Left renal pelvis (tissue), 4 donors: Measurements from ENCODE around the gene SLC9B1. TPM values are rescaled to one million over a fixed set of nuclear protein-coding genes. Genes with fewer than 3 reads are reported as not detected.

Experiments used
- DNase-seq, 4 donors: peaks; one replicate each; pipeline ENCODE4 v3.0.0-alpha.2; 2013; ENCODE audit warnings: low read depth in 4 of 4, low spot score in 3 of 4
- polyA plus RNA-seq, 4 donors: library from polyadenylated mRNA; unstranded; fragments of 120-200 nt; gene quantifications; one replicate each; pipeline ENCODE4 v1.2.1, GENCODE V29; 2013; ENCODE audit not compliant: insufficient read length in 4 of 4

The SLC9B1 gene
- 1 to 10 TPM; 2.5 to 4.3 (median 3.5) TPM for polyA plus RNA-seq

DNA sequence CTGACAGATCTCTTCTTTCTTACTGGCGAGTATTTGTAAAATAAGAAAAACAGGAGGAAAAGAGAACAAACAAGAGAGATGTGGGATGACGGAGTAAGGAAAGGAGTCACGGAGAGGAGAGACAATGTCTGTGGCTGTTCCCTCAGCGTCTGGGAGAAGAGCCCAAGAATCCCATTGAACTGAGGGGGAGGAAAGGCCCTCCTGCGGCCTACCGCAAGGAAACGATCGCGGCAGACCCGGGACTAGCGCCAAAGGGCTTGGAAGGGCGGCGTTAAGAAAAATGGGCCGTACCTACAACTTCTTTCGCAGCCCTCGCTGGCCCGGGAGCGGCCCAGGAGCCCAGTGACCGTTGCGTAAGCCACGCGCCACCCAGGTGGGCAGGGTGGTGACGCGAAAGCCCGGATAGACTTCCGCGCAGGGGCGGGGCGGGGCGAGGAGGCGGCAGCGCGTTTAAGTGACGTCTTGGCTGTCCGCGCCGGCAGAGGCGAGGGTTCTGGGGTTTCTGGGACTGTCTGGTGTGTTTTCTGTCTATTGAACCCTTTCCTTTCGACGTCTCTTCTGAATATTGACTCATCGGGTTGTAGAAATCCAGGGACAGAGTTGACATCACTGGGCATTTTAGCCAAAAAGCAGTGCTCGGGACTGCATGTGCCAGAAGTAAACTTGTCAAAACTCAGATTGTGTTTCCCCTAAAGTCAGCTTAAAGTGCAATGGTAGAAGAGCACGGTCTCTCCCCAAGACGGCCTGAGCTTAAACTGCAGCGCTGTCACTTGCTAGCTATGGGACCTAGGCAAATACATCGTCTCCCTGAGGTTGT lies at the start of gene SLC9B1:
TSS of gene SLC9B1 (minus strand) at position 398 of the 817 bp plus-strand sequence. CDS start 27,994 bp downstream, outside the sequence.
- DNase-seq = peak; percentile 74 to 84 (median 80)

GRCh38 chr4:103067841-103068547 lies 48.5 kb upstream of the SLC9B1 start:
- no peak for DNase-seq

GRCh38 chr4:103060453-103061148 lies 41.1 kb upstream of the SLC9B1 start:
- no peak for DNase-seq

- no peak for DNase-seq
Measured at GRCh38 chr4:103054030-103054429, 34.5 kb upstream of the SLC9B1 start.

DNA sequence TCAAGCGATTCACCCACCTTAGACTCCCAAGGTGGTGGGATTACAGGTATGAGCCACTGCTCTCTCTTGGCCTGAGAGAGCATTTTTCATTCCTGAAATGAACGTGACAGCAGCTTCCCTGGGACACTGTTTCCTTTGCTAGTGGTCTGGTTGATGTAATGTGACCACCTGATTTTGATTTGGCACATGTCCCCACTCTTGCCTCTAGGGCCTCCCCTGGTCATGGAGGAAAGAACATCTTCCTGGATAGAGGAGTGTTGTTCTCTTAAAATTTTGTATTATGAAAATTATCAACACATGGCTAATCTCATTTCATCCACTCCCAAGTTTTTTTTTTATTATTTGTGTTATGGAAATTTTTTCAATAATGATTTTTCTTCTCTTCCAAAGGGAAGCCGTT lies 33.3 kb upstream of the SLC9B1 start:
- DNase-seq = no peak

GRCh38 chr4:103052145-103052544 lies 32.6 kb upstream of the SLC9B1 start:
- no peak for DNase-seq

DNA sequence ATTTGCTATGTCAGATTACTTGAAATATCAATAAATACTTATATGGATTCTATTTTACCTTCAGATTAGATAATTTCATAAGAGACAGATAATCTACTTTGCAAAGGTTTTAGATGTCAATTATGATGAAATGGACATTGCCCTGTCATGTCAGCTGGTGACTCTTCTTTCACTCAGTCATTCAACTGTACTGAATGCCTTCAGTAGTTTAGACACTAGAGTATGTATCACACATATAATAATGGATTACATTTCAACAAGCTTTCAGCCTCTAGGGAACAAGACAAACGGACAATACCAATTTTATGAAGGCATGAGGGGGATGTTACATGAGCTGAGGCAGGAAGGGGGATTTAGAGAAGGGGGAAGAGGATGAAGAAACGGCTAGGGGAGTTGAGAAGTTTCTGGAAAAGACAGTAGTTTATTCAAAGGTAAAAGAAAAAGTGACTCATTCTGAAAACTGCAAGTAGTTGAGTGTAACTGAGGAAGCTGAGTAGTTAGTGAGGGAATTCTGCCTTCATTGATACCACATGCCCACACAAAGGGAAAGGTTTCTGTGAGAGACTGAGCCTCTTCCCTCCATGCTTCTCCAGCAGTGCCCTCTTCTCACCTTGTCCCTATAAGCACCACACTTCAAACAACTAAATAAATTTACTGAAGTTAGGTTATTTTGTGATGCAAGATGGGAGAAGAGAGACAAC lies 31.4 kb upstream of the SLC9B1 start:
- DNase-seq = no peak

DNA sequence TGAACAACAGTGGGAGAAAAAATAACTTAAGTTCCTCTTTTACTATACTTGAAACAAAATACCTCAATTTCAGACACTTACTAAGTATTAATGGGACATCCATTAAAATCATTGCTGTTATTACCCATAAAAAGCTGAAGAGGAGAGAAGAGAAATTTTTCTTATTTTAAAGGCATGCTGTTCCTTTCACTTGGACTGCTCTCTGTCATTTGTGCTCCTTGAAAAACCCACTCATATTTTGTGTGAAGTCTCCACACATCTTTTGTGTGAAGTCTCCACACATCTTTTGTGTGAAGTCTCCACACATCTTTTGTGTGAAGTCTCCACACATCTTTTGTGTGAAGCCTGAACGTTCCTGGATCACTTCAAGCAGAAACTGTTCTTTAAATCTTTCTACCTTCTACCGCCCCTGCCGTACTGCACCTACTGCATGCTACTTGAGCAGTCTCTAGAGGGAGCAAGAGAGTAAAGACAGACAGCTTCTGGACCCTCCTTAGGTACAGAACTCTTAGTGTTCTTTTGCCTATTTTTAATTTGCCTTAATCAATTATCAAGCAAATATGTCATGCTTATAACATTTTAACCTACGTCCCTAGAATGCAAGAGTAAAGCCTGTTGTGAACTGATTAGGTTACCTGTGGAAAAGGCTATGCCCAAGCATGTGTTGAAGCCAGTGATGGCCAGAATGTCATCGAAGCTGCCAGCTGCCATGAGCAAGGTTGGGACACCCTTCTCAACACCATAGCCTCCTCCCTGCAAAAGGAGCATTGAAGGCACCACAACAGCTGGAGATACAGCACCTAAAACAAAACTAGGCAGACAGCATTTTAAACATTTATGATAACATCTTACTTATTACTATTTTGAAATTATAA lies 27.1 kb upstream of the SLC9B1 start:
- DNase-seq = peak in 2 of 4 donors; percentile 6 to 8

- DNase-seq = no peak
Measured at GRCh38 chr4:103044183-103044582, 24.7 kb upstream of the SLC9B1 start.

DNA sequence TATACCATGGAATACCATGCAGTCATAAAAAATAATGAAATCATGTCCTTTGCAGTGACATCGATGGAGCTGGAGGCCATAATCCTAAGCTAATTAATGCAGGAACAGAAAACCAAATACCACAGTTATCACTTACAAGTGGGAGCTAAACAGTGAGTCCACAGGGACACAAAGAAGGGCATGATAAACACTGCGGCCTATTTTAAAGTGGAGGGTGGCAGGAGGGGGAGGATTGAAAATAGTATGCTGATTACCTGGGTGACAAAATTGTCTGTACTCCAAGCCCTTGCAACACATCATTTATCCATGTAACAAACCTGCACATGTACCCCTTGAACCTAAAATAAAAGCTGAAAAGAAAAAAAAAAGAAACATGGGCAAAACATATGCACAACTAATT lies 16.7 kb upstream of the SLC9B1 start:
- no peak for DNase-seq

- DNase-seq = no peak
Measured at GRCh38 chr4:103032574-103032973, 13.1 kb upstream of the SLC9B1 start.

GRCh38 chr4:103030791-103031190 lies 11.3 kb upstream of the SLC9B1 start:
- DNase-seq = no peak

DNA sequence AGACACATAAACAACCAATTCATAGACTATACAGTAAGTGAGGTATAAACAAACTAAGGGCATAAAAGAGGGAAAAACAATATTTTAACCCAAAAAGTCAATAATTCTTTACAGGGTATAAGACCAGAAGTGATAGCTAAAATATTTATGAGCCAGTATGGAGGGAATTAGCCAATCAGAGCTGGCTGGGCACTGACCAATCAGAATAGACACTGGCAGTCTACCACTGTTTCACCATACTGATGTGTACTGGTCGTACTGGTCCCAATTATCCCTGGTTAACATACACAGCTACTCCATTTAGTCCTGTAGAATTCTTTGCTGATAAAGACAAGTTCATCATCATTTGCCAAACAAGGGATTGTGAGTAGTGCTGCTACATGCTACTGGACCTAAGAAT lies 9.8 kb upstream of the SLC9B1 start:
- DNase-seq = no peak

DNA sequence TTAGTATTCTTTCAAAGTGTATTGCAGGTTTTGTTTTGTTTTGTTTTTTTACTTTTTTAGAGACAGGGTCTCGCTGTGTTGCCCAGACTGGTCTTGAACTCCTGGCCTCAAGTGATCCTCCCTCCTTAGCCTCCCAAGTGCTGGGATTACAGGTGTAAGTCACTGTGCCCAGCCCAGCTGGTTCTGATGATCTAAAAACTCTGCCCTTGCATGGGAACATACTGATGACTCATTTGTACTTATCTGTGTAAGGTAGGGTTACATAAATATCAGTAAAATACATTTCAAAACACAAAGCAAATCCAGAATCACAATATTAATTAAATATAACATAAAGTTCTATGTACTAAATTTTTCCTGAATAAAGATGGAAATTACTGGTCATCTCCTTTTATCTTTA lies 7.4 kb upstream of the SLC9B1 start:
- DNase-seq = no peak

DNA sequence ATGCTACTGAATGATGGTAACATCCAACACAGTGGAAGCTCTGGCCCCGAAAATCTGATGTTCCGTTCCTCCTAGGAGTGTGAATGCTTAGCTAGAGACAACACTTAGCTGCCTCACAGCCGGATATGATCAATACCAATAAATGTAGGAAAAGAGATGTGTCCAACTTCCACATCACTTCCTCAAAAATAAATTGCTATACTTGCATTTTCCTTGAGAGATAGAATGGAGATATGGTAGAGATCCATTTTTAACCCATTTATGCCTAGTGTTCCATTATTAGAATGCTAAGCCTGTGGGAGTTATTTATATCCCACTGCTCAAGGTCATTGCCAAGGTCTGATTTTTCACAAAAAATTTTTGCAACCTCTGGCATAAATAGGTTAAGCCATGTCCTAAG lies 5.5 kb upstream of the SLC9B1 start:
- DNase-seq = no peak

- DNase-seq = no peak
Measured at GRCh38 chr4:103021120-103021519, 1.6 kb upstream of the SLC9B1 start.

GRCh38 chr4:103018391-103019307 lies 856 bp downstream of the SLC9B1 start:
- DNase-seq = peak in 1 of 4 donors; percentile 26

- no peak for DNase-seq
Measured at GRCh38 chr4:103012551-103012950, 7.0 kb downstream of the SLC9B1 start.

DNA sequence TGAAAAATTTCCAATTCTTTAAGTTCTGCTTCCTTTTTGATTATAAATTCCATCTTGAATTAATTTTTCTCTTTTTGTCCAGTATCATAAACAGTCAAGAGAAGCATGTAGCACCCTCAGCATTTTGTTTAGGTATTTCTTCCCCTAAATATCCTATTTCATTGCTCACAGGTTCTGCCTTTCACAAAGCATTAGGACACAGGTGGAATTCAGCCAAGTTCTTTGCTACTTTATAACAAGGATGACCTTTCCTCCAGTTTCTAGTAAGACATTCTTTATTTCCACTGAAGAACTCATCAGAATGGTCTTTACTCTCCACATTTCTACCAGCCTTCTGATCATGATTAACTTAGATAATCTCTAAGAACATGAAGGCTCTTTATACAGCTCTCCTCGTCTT lies 7.4 kb downstream of the SLC9B1 start:
- peak in 1 of 4 donors; percentile 15 for DNase-seq
